GM23338 (cell line): ENCODE results near the gene SOS2. TPM values are rescaled to one million over a fixed set of nuclear protein-coding genes. Genes with fewer than 3 reads are reported as not detected.

Experiments used
- ATAC-seq: fragments of 200-7000 bp; cut with Tn5 transposase; 3 replicates; pipeline ENCODE4 v1.9.1; 2020
- DNase-seq: peaks from one replicate; pipeline ENCODE4 v3.0.0-alpha.2; 2015; ENCODE audit warnings: low spot score
- H2AFZ ChIP-seq: fragments of 200-600 bp; sonication (generic); 2 replicates; pipeline ENCODE4 v1.8.0; 2016; ENCODE audit warnings: antibody characterized with exemption, mild to moderate bottlenecking, moderate library complexity
- H3F3A ChIP-seq: fragments of 200-600 bp; sonication (generic); replicated peaks from 2 replicates; pipeline ENCODE4 v1.8.0; 2017; ENCODE audit warnings: antibody characterized with exemption, mixed run types, low read depth
- H3K27ac ChIP-seq: fragments of 200-600 bp; sonication (generic); 2 replicates; pipeline ENCODE4 v1.6.1; 2016; ENCODE audit warnings: low read depth
- H3K27me3 ChIP-seq: fragments of 200-600 bp; sonication (generic); 2 replicates; pipeline ENCODE4 v1.8.0; 2016; ENCODE audit warnings: mild to moderate bottlenecking, mixed run types, moderate library complexity; ENCODE audit not compliant: insufficient read depth
- H3K36me3 ChIP-seq: fragments of 200-600 bp; sonication (generic); 2 replicates; pipeline ENCODE4 v1.8.0; 2016; ENCODE audit warnings: mild to moderate bottlenecking; ENCODE audit not compliant: insufficient read depth
- H3K4me1 ChIP-seq: fragments of 200-600 bp; sonication (generic); 2 replicates; pipeline ENCODE4 v1.8.0; 2016; ENCODE audit warnings: mild to moderate bottlenecking, moderate library complexity; ENCODE audit not compliant: insufficient read depth
- H3K4me2 ChIP-seq: fragments of 200-600 bp; sonication (generic); 2 replicates; pipeline ENCODE4 v1.7.1; 2017; ENCODE audit warnings: mixed run types
- H3K4me3 ChIP-seq: fragments of 200-600 bp; sonication (generic); 2 replicates; pipeline ENCODE4 v1.6.1; 2016; ENCODE audit warnings: mixed run types
- H3K79me2 ChIP-seq: fragments of 200-600 bp; sonication (generic); replicated peaks from 2 replicates; pipeline ENCODE4 v1.8.0; 2017; ENCODE audit warnings: mild to moderate bottlenecking; ENCODE audit not compliant: insufficient read depth
- H3K9me2 ChIP-seq: fragments of 200-600 bp; sonication (generic); 2 replicates; pipeline ENCODE4 v1.8.0; 2017; ENCODE audit not compliant: insufficient read depth
- H4K20me1 ChIP-seq: fragments of 200-600 bp; sonication (generic); replicated peaks from 2 replicates; pipeline ENCODE4 v1.8.0; 2017; ENCODE audit warnings: mild to moderate bottlenecking; ENCODE audit not compliant: insufficient read depth
- H3K27ac Mint-ChIP-seq: 2 replicates; pipeline ENCODE4 v1.8.0; 2020; ENCODE audit warnings: inconsistent platforms, mild to moderate bottlenecking, moderate library complexity, mixed read lengths
- H3K27me3 Mint-ChIP-seq: 3 replicates; pipeline ENCODE4 v1.8.0; 2022; ENCODE audit warnings: low read depth, mild to moderate bottlenecking, moderate library complexity, mixed read lengths, inconsistent platforms; ENCODE audit not compliant: insufficient read depth, poor library complexity
- H3K36me3 Mint-ChIP-seq: 3 replicates; pipeline ENCODE4 v1.8.0; 2021; ENCODE audit warnings: low read depth, mild to moderate bottlenecking, inconsistent platforms, moderate library complexity, mixed read lengths
- H3K4me1 Mint-ChIP-seq: 3 replicates; pipeline ENCODE4 v1.8.0; 2020; ENCODE audit warnings: mild to moderate bottlenecking, inconsistent platforms, mixed read lengths
- H3K4me3 Mint-ChIP-seq: 3 replicates; pipeline ENCODE4 v1.8.0; 2021; ENCODE audit warnings: moderate library complexity, mild to moderate bottlenecking, inconsistent platforms, mixed read lengths
- H3K9me3 Mint-ChIP-seq: 3 replicates; pipeline ENCODE4 v1.8.0; 2020; ENCODE audit warnings: moderate library complexity, mild to moderate bottlenecking, inconsistent platforms, mixed read lengths
- CREB1 ChIP-seq: fragments of 250-450 bp; sonication (Bioruptor Pico); IDR thresholded peaks from 2 replicates; pipeline ENCODE4 v1.5.0; 2020; ENCODE audit warnings: low read depth, mild to moderate bottlenecking, moderate library complexity
- CTCF ChIP-seq, 2 experiments: fragments of 200-600 bp in 1 of 2; sonication (generic) in 1 of 2; conservative IDR thresholded peaks; 2 replicates each; pipeline versions ENCODE4 v1.5.1 to v1.6.1; 2016 to 2017; ENCODE audit warnings: antibody characterized with exemption in 2 of 2, low read depth in 2 of 2, mild to moderate bottlenecking in 2 of 2, moderate library complexity in 1 of 2
- EZH2 ChIP-seq: fragments of 200-600 bp; sonication (generic); IDR thresholded peaks from one replicate; pipeline ENCODE4 v1.8.0; 2017; ENCODE audit warnings: antibody characterized with exemption, mild to moderate bottlenecking, low read depth; ENCODE audit not compliant: unreplicated experiment
- JUNB ChIP-seq: IDR thresholded peaks from one replicate; pipeline ENCODE4 v1.6.1; 2016; ENCODE audit warnings: antibody characterized with exemption; ENCODE audit not compliant: unreplicated experiment
- NANOG ChIP-seq: IDR thresholded peaks from 2 replicates; pipeline ENCODE4 v1.6.1; 2016; ENCODE audit warnings: antibody characterized with exemption, borderline replicate concordance
- POLR2AphosphoS5 ChIP-seq: IDR thresholded peaks from 2 replicates; pipeline ENCODE4 v1.6.1; 2016; ENCODE audit warnings: antibody characterized with exemption, low read depth
- STAT1 ChIP-seq: IDR thresholded peaks from one replicate; pipeline ENCODE4 v1.6.1; 2016; ENCODE audit warnings: antibody characterized with exemption; ENCODE audit not compliant: unreplicated experiment
- ZNF114 ChIP-seq: fragments of 250-450 bp; sonication (Bioruptor Pico); IDR thresholded peaks from 2 replicates; pipeline ENCODE4 v1.5.0; 2020; ENCODE audit warnings: mild to moderate bottlenecking, moderate library complexity
- polyA plus RNA-seq: library from polyadenylated mRNA; unstranded; fragments of >200 nt; fragmentation: Nextera tagmentation; extraction: Ambion mirVana; gene quantifications from 2 replicates; pipeline ENCODE4 v1.2.1, GENCODE V29; 2016
- total RNA-seq: library from RNA; depleted of rRNA; stranded (reverse); fragments of >200 nt; shearing (Covaris generic); gene quantifications from 2 replicates; pipeline ENCODE4 v1.2.3, GENCODE V29; 2014
- TF ChIP-seq, protein P1 (sequence below): fragments of 250-450 bp; sonication (Bioruptor Pico); IDR thresholded peaks from 2 replicates; pipeline ENCODE4 v1.5.0; 2020; ENCODE audit warnings: mild to moderate bottlenecking, moderate library complexity

SOS2 gene
- total and polyA plus RNA-seq, 2 experiments from 2014 or later, result 3.5 to 11.4 TPM

GRCh38 chr14:50103558-50103957 lies 127.8 kb downstream of the SOS2 start:
- no peak overlapping the region for H3K27ac ChIP-seq
- H3K27me3 ChIP-seq, result no peaks in the 10 kb centered on the region
- H3K36me3 ChIP-seq, result no peaks in the 10 kb centered on the region
- no peak overlapping the region for H2AFZ ChIP-seq
- H3K4me3 Mint-ChIP-seq, result no peak overlapping the region
- H3K27me3 Mint-ChIP-seq, result peaks cover 5% of the 10 kb centered on the region
- H3K4me1 ChIP-seq, result peaks cover 11% of the 10 kb centered on the region; the same call in 1 of the 2 replicates
- H3K4me1 Mint-ChIP-seq, result peaks cover 13% of the 10 kb centered on the region; the same call in 2 of the 3 replicates
- peaks cover 9% of the 10 kb centered on the region for H3K36me3 Mint-ChIP-seq
- H3K9me2 ChIP-seq, result no peaks in the 10 kb centered on the region
- H3F3A ChIP-seq, result 0 out of 2 replicates have a peak, but pooled peaks cover 3% of the 10 kb centered on the region
- TF ChIP-seq CTCF (conservative IDR thresholded peaks at IDR 0.05; ENCODE audit: low read depth in 2 of 2) (no peak), JUNB (no peak), POLR2AphosphoS5 (no peak), ZNF114 (CRISPR knock-in tag) (no peak), STAT1 (no peak), NANOG (no peak), EZH2 (no peak), CREB1 (CRISPR knock-in tag) (no peak)
- TF ChIP-seq, protein P1, sequence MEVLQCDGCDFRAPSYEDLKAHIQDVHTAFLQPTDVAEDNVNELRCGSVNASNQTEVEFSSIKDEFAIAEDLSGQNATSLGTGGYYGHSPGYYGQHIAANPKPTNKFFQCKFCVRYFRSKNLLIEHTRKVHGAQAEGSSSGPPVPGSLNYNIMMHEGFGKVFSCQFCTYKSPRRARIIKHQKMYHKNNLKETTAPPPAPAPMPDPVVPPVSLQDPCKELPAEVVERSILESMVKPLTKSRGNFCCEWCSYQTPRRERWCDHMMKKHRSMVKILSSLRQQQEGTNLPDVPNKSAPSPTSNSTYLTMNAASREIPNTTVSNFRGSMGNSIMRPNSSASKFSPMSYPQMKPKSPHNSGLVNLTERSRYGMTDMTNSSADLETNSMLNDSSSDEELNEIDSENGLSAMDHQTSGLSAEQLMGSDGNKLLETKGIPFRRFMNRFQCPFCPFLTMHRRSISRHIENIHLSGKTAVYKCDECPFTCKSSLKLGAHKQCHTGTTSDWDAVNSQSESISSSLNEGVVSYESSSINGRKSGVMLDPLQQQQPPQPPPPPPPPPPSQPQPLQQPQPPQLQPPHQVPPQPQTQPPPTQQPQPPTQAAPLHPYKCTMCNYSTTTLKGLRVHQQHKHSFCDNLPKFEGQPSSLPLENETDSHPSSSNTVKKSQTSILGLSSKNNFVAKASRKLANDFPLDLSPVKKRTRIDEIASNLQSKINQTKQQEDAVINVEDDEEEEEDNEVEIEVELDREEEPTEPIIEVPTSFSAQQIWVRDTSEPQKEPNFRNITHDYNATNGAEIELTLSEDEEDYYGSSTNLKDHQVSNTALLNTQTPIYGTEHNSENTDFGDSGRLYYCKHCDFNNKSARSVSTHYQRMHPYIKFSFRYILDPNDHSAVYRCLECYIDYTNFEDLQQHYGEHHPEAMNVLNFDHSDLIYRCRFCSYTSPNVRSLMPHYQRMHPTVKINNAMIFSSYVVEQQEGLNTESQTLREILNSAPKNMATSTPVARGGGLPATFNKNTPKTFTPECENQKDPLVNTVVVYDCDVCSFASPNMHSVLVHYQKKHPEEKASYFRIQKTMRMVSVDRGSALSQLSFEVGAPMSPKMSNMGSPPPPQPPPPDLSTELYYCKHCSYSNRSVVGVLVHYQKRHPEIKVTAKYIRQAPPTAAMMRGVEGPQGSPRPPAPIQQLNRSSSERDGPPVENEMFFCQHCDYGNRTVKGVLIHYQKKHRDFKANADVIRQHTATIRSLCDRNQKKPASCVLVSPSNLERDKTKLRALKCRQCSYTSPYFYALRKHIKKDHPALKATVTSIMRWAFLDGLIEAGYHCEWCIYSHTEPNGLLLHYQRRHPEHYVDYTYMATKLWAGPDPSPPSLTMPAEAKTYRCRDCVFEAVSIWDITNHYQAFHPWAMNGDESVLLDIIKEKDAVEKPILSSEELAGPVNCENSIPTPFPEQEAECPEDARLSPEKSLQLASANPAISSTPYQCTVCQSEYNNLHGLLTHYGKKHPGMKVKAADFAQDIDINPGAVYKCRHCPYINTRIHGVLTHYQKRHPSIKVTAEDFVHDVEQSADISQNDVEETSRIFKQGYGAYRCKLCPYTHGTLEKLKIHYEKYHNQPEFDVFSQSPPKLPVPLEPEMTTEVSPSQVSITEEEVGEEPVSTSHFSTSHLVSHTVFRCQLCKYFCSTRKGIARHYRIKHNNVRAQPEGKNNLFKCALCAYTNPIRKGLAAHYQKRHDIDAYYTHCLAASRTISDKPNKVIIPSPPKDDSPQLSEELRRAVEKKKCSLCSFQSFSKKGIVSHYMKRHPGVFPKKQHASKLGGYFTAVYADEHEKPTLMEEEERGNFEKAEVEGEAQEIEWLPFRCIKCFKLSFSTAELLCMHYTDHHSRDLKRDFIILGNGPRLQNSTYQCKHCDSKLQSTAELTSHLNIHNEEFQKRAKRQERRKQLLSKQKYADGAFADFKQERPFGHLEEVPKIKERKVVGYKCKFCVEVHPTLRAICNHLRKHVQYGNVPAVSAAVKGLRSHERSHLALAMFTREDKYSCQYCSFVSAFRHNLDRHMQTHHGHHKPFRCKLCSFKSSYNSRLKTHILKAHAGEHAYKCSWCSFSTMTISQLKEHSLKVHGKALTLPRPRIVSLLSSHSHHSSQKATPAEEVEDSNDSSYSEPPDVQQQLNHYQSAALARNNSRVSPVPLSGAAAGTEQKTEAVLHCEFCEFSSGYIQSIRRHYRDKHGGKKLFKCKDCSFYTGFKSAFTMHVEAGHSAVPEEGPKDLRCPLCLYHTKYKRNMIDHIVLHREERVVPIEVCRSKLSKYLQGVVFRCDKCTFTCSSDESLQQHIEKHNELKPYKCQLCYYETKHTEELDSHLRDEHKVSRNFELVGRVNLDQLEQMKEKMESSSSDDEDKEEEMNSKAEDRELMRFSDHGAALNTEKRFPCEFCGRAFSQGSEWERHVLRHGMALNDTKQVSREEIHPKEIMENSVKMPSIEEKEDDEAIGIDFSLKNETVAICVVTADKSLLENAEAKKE (CRISPR knock-in tag), result no peak
- H3K4me2 ChIP-seq, result no peak overlapping the region
- ATAC-seq (no peak), DNase-seq (no peak)
- H3K79me2 ChIP-seq, result no peaks in the 10 kb centered on the region
- no peak overlapping the region for H3K27ac Mint-ChIP-seq
- H3K4me3 ChIP-seq, result no peak overlapping the region
- H4K20me1 ChIP-seq, result no peaks in the 10 kb centered on the region
- H3K9me3 Mint-ChIP-seq, result no peaks in the 10 kb centered on the region
